ENCODE measurements around the gene GMNC.

The GMNC gene

DNA sequence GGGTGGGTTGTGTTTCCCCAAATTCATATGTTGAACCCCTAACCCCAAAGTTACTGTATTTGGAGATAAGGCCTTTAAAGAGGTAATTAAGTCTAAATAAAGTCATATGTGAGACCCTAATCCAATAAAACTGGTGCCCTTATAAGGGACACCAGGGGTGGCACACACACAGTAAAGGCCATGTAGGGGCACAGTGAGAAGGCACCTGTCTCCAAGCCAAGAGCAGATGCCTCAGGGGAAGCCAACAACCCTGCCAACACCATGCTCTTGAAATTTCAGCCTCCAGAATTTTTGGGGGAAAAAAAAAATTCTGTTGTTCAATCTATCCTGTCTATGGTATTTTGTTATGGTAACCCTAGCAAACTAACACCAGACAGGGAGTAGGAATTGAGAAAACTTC, 1.5 kb upstream of the GMNC start:
- no peaks in the 10 kb centered on the region for H3K79me2 ChIP-seq (ENCODE audit: control insufficient read depth, low read length)
- H3K4me2 ChIP-seq (ENCODE audit: low read length) = no peak overlapping the region
- no peaks in the 10 kb centered on the region for H3K4me1 ChIP-seq (ENCODE audit: control insufficient read depth, low read length)
- TF ChIP-seq, protein P1, sequence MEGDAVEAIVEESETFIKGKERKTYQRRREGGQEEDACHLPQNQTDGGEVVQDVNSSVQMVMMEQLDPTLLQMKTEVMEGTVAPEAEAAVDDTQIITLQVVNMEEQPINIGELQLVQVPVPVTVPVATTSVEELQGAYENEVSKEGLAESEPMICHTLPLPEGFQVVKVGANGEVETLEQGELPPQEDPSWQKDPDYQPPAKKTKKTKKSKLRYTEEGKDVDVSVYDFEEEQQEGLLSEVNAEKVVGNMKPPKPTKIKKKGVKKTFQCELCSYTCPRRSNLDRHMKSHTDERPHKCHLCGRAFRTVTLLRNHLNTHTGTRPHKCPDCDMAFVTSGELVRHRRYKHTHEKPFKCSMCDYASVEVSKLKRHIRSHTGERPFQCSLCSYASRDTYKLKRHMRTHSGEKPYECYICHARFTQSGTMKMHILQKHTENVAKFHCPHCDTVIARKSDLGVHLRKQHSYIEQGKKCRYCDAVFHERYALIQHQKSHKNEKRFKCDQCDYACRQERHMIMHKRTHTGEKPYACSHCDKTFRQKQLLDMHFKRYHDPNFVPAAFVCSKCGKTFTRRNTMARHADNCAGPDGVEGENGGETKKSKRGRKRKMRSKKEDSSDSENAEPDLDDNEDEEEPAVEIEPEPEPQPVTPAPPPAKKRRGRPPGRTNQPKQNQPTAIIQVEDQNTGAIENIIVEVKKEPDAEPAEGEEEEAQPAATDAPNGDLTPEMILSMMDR (IDR thresholded peaks at IDR 0.05; ENCODE audit: low read depth, low read length, poor library complexity, severe bottlenecking) = no peak
- TF ChIP-seq EZH2phosphoT487 (IDR thresholded peaks at IDR 0.05; ENCODE audit: borderline replicate concordance, low read length) = no peak
- H3K27me3 ChIP-seq (ENCODE audit: control insufficient read depth, low read length) = no peaks in the 10 kb centered on the region
- no peaks in the 10 kb centered on the region for H3K9me2 ChIP-seq (replicated peaks; ENCODE audit: control insufficient read depth, low read length)
- no peaks in the 10 kb centered on the region for H3F3A ChIP-seq (ENCODE audit: control insufficient read depth, insufficient read depth)
- H4K20me1 ChIP-seq (ENCODE audit: control insufficient read depth, insufficient read depth, low read depth, low read length) = no peaks in the 10 kb centered on the region
- H3K4me3 ChIP-seq (ENCODE audit: low read length) = no peak overlapping the region
- H3K9me3 ChIP-seq (ENCODE audit: control insufficient read depth, insufficient read depth, low read length) = no peaks in the 10 kb centered on the region
- no peaks in the 10 kb centered on the region for H3K36me3 ChIP-seq (ENCODE audit: control insufficient read depth, low read length)
- no peak overlapping the region for H3K27ac ChIP-seq (ENCODE audit: low read depth, low read length)

DNA sequence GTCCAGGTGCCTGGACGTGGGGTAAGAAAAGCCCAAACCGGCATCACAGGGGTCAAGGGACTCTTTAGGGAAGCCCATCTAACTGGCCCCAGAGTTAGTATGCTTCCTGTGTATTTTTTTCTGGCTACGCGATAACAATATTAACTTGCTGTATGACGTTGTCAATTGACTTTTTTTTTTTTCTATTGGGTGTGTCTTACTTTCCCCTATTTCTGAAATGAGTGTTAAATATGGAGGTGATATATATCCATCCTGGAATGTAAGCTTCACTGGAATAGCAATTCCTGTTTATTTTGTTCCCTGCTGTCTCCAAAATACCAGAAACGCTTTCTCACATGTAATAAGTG, 598 bp upstream of the GMNC start:
- Histone ChIP-seq H3K4me2 (ENCODE audit: low read length) (no peak overlapping the region), H3K27me3 (ENCODE audit: control insufficient read depth, low read length) (no peaks in the 10 kb centered on the region; the same call in 1 of the 2 replicates), H3K4me3 (ENCODE audit: low read length) (no peak overlapping the region)

DNA sequence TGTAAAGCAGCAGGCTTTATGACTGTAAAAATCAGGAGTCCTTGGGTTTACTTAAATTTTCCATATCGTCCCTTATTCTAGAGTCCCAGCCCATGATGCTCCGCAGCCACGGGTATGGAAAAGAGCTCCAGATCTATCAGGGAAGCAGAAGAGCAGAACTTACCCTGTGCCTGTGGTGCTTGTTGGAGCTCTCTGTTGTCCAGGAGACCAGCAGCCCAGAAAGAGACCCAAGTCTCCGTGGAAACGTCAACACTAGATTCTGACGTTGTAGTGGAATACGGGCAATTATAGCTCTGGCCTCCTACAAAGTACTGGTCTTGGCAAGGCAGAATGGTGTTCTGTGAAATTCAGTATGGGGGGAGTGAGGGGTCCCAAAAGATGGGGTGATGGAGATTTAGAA, 2.0 kb downstream of the GMNC start:
- Histone ChIP-seq H3K27me3 (ENCODE audit: control insufficient read depth, low read length) (no peaks in the 10 kb centered on the region; the same call in 1 of the 2 replicates), H3K9me3 (ENCODE audit: control insufficient read depth, insufficient read depth, low read length) (no peaks in the 10 kb centered on the region), H3K4me2 (ENCODE audit: low read length) (no peak overlapping the region), H3K79me2 (ENCODE audit: control insufficient read depth, low read length) (no peaks in the 10 kb centered on the region), H3F3A (ENCODE audit: control insufficient read depth, insufficient read depth) (no peaks in the 10 kb centered on the region), H4K20me1 (ENCODE audit: control insufficient read depth, insufficient read depth, low read depth, low read length) (no peaks in the 10 kb centered on the region), H3K9me2 (replicated peaks; ENCODE audit: control insufficient read depth, low read length) (no peaks in the 10 kb centered on the region), H3K27ac (ENCODE audit: low read depth, low read length) (no peak overlapping the region), H3K36me3 (ENCODE audit: control insufficient read depth, low read length) (no peaks in the 10 kb centered on the region), H3K4me1 (ENCODE audit: control insufficient read depth, low read length) (no peaks in the 10 kb centered on the region), H3K4me3 (ENCODE audit: low read length) (no peak overlapping the region)
- TF ChIP-seq, protein P1 (IDR thresholded peaks at IDR 0.05; ENCODE audit: low read depth, low read length, poor library complexity, severe bottlenecking) = no peak
- no peak for TF ChIP-seq EZH2phosphoT487 (IDR thresholded peaks at IDR 0.05; ENCODE audit: borderline replicate concordance, low read length)

More for the DNA sequence above, 598 bp upstream of the GMNC start:
- Histone ChIP-seq H3K79me2 (ENCODE audit: control insufficient read depth, low read length) (no peaks in the 10 kb centered on the region), H3F3A (ENCODE audit: control insufficient read depth, insufficient read depth) (no peaks in the 10 kb centered on the region), H3K9me2 (replicated peaks; ENCODE audit: control insufficient read depth, low read length) (no peaks in the 10 kb centered on the region), H3K4me1 (ENCODE audit: control insufficient read depth, low read length) (no peaks in the 10 kb centered on the region), H3K27ac (ENCODE audit: low read depth, low read length) (no peak overlapping the region), H3K36me3 (ENCODE audit: control insufficient read depth, low read length) (no peaks in the 10 kb centered on the region), H4K20me1 (ENCODE audit: control insufficient read depth, insufficient read depth, low read depth, low read length) (no peaks in the 10 kb centered on the region), H3K9me3 (ENCODE audit: control insufficient read depth, insufficient read depth, low read length) (no peaks in the 10 kb centered on the region)
- no peak for TF ChIP-seq EZH2phosphoT487 (IDR thresholded peaks at IDR 0.05; ENCODE audit: borderline replicate concordance, low read length)
- TF ChIP-seq, protein P1 (IDR thresholded peaks at IDR 0.05; ENCODE audit: low read depth, low read length, poor library complexity, severe bottlenecking) = no peak

DNA sequence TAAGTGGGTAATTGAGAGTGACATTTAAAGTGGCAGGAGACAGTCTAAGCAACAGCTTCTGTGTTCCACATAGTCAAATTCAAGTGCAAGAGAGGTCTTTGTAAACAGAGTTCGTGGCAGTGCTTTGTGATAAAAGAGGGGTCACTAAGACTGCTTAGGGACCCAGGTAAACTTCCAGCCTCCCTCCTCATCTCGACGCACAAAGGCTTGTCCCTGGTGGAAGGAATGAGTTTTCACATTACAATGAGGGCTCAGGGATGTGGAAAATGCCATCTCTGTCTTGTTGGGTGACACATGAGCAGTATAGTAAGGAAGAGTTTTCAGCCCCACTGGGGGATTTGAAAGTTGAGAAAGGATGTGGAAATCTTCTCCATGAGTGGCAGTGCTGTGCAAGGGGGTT, 7.3 kb downstream of the GMNC start:
- Histone ChIP-seq H3K9me2 (replicated peaks; ENCODE audit: control insufficient read depth, low read length) (no peaks in the 10 kb centered on the region), H3K79me2 (ENCODE audit: control insufficient read depth, low read length) (no peaks in the 10 kb centered on the region), H3K4me3 (ENCODE audit: low read length) (no peak overlapping the region), H3K4me1 (ENCODE audit: control insufficient read depth, low read length) (no peaks in the 10 kb centered on the region), H4K20me1 (ENCODE audit: control insufficient read depth, insufficient read depth, low read depth, low read length) (no peaks in the 10 kb centered on the region), H3K4me2 (ENCODE audit: low read length) (no peak overlapping the region), H3K27me3 (ENCODE audit: control insufficient read depth, low read length) (no peaks in the 10 kb centered on the region; the same call in 1 of the 2 replicates), H3K36me3 (ENCODE audit: control insufficient read depth, low read length) (no peaks in the 10 kb centered on the region), H3K27ac (ENCODE audit: low read depth, low read length) (no peak overlapping the region), H3F3A (ENCODE audit: control insufficient read depth, insufficient read depth) (no peaks in the 10 kb centered on the region), H3K9me3 (ENCODE audit: control insufficient read depth, insufficient read depth, low read length) (no peaks in the 10 kb centered on the region)
- no peak for TF ChIP-seq EZH2phosphoT487 (IDR thresholded peaks at IDR 0.05; ENCODE audit: borderline replicate concordance, low read length)
- TF ChIP-seq, protein P1 (IDR thresholded peaks at IDR 0.05; ENCODE audit: low read depth, low read length, poor library complexity, severe bottlenecking) = no peak
